GM12801 (cell line): ENCODE measurements around the gene UPK3A.

Experiments
- CTCF ChIP-seq: IDR thresholded peaks from one replicate; pipeline ENCODE4 v1.5.1; 2011; ENCODE audit warnings: control low read depth; ENCODE audit not compliant: insufficient read length; ENCODE audit errors: extremely low read depth

UPK3A gene

GRCh38 chr22:45343143-45343542 is 58.4 kb downstream of the UPK3A start:
- TF ChIP-seq CTCF: no peak

DNA sequence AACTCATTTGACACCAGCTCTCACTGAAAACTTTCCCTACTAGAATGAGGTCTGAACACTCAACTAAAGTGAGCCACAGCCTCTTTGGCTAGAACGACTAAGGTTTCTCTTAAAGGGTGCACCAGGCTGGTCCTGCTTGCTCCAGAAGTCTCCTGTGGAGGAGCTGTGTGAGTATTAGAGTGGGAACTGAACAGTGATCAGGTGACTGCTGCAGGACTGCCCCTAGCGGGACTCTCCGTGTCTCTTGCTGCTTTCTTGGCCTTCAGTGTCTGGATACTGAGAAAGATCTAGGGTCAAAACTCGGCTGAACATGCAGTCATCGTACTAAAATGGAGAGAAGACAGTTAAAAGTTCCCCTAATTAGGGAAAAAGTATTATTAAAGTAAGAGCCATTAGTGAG is 59.6 kb downstream of the UPK3A start:
- no peak for TF ChIP-seq CTCF
